Measurements from ENCODE around the gene TMC4. TPM values are rescaled to one million over a fixed set of nuclear protein-coding genes. Genes with fewer than 3 reads are reported as not detected.
"Not testable (repeated sequence)": the region's sequence is repeated elsewhere in the genome, so short reads cannot be mapped to it uniquely, and the experiment has no call there.

The TMC4 gene, protein sequence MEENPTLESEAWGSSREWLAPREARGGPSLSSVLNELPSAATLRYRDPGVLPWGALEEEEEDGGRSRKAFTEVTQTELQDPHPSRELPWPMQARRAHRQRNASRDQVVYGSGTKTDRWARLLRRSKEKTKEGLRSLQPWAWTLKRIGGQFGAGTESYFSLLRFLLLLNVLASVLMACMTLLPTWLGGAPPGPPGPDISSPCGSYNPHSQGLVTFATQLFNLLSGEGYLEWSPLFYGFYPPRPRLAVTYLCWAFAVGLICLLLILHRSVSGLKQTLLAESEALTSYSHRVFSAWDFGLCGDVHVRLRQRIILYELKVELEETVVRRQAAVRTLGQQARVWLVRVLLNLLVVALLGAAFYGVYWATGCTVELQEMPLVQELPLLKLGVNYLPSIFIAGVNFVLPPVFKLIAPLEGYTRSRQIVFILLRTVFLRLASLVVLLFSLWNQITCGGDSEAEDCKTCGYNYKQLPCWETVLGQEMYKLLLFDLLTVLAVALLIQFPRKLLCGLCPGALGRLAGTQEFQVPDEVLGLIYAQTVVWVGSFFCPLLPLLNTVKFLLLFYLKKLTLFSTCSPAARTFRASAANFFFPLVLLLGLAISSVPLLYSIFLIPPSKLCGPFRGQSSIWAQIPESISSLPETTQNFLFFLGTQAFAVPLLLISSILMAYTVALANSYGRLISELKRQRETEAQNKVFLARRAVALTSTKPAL
- total RNA-seq, result 1 to 10 TPM in 3 of 5 experiments, not detected in 2; 1.0 to 5.9 (median 1.2) TPM
- polyA plus RNA-seq, result under 1 TPM in 1 of 2 donors, not detected in 1; 0.20 TPM
- 1.1 reads per million for total RNA-seq

DNA sequence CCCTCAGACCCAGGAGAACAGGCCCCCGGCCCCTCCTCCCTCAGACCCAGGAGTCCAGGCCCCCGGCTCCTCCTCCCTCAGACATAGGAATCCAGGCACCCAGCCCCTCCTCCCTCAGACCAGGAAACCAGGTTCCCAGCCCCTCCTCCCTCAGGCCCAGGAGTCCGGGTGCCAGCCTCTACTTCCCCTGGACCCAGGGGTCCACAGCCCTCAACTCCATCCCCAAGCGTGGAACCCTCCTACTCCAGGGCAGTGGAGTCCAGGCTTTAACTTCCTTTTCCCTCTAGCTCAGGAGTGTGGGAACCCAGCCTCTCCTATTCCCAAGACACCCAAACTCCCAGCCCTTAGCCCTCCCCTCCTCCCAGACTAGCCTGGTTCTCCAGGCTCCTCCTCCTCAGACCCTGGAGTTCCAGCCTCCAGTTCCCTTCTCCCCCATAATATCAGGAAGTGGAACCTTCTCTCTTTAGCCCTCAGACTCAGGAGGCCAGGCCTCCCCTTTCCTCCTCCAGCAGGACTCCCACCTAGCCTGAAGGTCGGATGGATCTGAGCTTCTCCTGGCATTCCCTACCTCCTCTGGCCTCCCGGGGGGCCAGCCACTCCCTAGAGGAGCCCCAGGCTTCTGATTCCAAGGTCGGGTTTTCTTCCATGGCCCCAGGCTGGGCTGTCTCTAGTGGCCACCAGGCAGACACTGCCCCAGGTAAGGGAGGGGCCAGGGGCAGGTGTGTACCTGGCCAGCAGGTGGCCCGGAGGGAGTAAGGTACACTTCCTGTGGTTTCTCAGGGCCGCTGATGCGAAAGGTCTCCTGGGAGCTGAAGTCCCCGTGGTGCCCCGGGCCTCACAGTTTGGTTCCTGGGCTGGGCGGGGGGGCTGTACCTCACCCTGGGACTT is at the start of gene TMC4:
TMC4 (minus strand) TSS at position 690 of the 888 bp plus-strand sequence; CDS start at position 647, 43 bp downstream.
- intact Hi-C loops (cut with micrococcal nuclease), result no loop called here
- H3K27me3 ChIP-seq (ENCODE audit: control insufficient read depth in 2 of 2, insufficient read depth in 2 of 2, low read length in 2 of 2), result no peaks in the 10 kb centered on the region
- DNase-seq, result no peak
- Mint-ChIP-seq H3K27ac (no peak within 1 kb of the TSS), H3K36me3 (peaks cover 0 to 4% (median 0%) of the 10 kb centered on the region in 5 donors), H3K27me3 (no peaks in the 10 kb centered on the region), H3K9me3 (no peaks in the 10 kb centered on the region), H3K4me1 (peaks cover 0 to 7% (median 5%) of the 10 kb centered on the region in 7 donors), H3K4me3 (no peak within 1 kb of the TSS)
- POLR2A ChIA-PET, result interaction anchor here (1.0 to 2.4 kb wide), 5 partner anchors 14 to 28 kb away, joined by 4 to 9 read pairs (median 6); partner anchors contain the start of genes LENG1, MBOAT7, RPS9 and TSEN34
- H3K4me1 ChIP-seq (ENCODE audit: control insufficient read depth in 2 of 2, insufficient read depth in 2 of 2, low read length in 2 of 2), result peaks cover 3 to 4% of the 10 kb centered on the region in 2 donors
- no peaks in the 10 kb centered on the region for H3K9me3 ChIP-seq (ENCODE audit: control insufficient read depth in 2 of 3, low read length in 3 of 3)
- peaks cover 0 to 6% (median 0%) of the 10 kb centered on the region in 3 experiments for H3K36me3 ChIP-seq (ENCODE audit: control insufficient read depth in 2 of 3, insufficient read depth in 3 of 3, low read length in 3 of 3)
- H3K27ac ChIP-seq (ENCODE audit: low read depth, low read length), result no peak within 1 kb of the TSS
- CTCF ChIA-PET, result interaction anchor here (1.0 to 1.1 kb wide), 2 partner anchors 58 to 94 kb away, joined by 4 to 7 read pairs; no protein-coding TSS in a partner anchor
- H3K4me3 ChIP-seq (ENCODE audit: low read length), result no peak within 1 kb of the TSS
- ATAC-seq, result no peak

DNA sequence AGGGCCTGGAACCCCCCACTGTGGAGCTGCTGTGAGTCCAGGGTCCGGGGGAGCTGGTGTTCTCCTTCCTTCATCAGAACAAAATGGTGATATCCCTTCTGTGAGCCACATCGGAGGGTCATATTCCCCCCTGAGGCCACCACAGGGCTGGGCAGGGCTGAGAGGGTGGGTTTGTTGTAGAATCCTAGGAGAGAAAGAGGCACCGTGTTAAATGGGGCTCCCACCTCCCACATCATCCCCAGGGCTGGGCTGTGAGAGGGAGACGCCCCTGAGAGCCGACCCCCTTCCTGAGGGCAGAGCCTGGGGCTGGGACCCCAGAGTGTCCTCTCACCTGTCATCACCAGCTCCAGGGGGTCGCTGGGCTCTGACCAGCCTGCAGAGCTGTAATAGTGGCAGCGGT is 49.0 kb upstream of the TMC4 start:
- H3K27me3 ChIP-seq (ENCODE audit: control insufficient read depth in 2 of 2, insufficient read depth in 2 of 2, low read length in 2 of 2); H3K4me3 Mint-ChIP-seq; H3K4me1 ChIP-seq (ENCODE audit: control insufficient read depth in 2 of 2, insufficient read depth in 2 of 2, low read length in 2 of 2); H3K9me3 ChIP-seq (ENCODE audit: control insufficient read depth in 2 of 3, low read length in 3 of 3); DNase-seq; H3K36me3 Mint-ChIP-seq; H3K36me3 ChIP-seq (ENCODE audit: control insufficient read depth in 2 of 3, insufficient read depth in 3 of 3, low read length in 3 of 3); H3K4me3 ChIP-seq (ENCODE audit: low read length); H3K4me1 Mint-ChIP-seq; H3K27ac Mint-ChIP-seq; POLR2A ChIA-PET; ATAC-seq; H3K9me3 Mint-ChIP-seq; H3K27ac ChIP-seq (ENCODE audit: low read depth, low read length): not testable (repeated sequence)
- H3K27me3 Mint-ChIP-seq, result peaks cover 0 to 16% (median 1%) of the 10 kb centered on the region in 5 donors
- CTCF ChIA-PET, result interaction anchor here (0.6 kb wide), 1 partner anchor 797 kb away, joined by 3 read pairs; no protein-coding TSS in a partner anchor
- intact Hi-C loops (cut with micrococcal nuclease), result loop anchor here in 1 of 2 donors (2.0 kb wide), 1 partner anchor 23 kb away; no protein-coding TSS in a partner anchor

GRCh38 chr19:54219702-54220101 is 46.7 kb upstream of the TMC4 start:
- H3K27me3 ChIP-seq (ENCODE audit: control insufficient read depth in 2 of 2, insufficient read depth in 2 of 2, low read length in 2 of 2); CTCF ChIA-PET; H3K9me3 Mint-ChIP-seq; H3K27ac ChIP-seq (ENCODE audit: low read depth, low read length); H3K4me1 Mint-ChIP-seq; POLR2A ChIA-PET; H3K4me1 ChIP-seq (ENCODE audit: control insufficient read depth in 2 of 2, insufficient read depth in 2 of 2, low read length in 2 of 2); intact Hi-C loops (cut with micrococcal nuclease); H3K4me3 ChIP-seq (ENCODE audit: low read length); H3K9me3 ChIP-seq (ENCODE audit: control insufficient read depth in 2 of 3, low read length in 3 of 3); H3K4me3 Mint-ChIP-seq; H3K36me3 ChIP-seq (ENCODE audit: control insufficient read depth in 2 of 3, insufficient read depth in 3 of 3, low read length in 3 of 3); ATAC-seq; H3K27ac Mint-ChIP-seq; DNase-seq; H3K36me3 Mint-ChIP-seq: not testable (repeated sequence)
- H3K27me3 Mint-ChIP-seq, result peaks cover 0 to 16% (median 1%) of the 10 kb centered on the region in 5 donors

- no peak overlapping the region for H3K27ac ChIP-seq (ENCODE audit: low read depth, low read length)
- no peak overlapping the region for H3K4me3 ChIP-seq (ENCODE audit: low read length)
- Mint-ChIP-seq H3K36me3 (peaks cover 0 to 5% (median 0%) of the 10 kb centered on the region in 5 donors), H3K4me1 (peaks cover 0 to 10% (median 5%) of the 10 kb centered on the region in 7 donors), H3K9me3 (peaks cover 0 to 2% (median 0%) of the 10 kb centered on the region in 11 donors), H3K27ac (no peak overlapping the region), H3K4me3 (no peak overlapping the region), H3K27me3 (peaks cover 0 to 16% (median 1%) of the 10 kb centered on the region in 5 donors)
- POLR2A ChIA-PET, result no interaction called here
- DNase-seq (no peak), ATAC-seq (no peak)
- intact Hi-C loops (cut with micrococcal nuclease), result no loop called here
- CTCF ChIA-PET, result no interaction called here
- no peaks in the 10 kb centered on the region for H3K27me3 ChIP-seq (ENCODE audit: control insufficient read depth in 2 of 2, insufficient read depth in 2 of 2, low read length in 2 of 2)
- H3K9me3 ChIP-seq (ENCODE audit: control insufficient read depth in 2 of 3, low read length in 3 of 3), result no peaks in the 10 kb centered on the region
- H3K4me1 ChIP-seq (ENCODE audit: control insufficient read depth in 2 of 2, insufficient read depth in 2 of 2, low read length in 2 of 2), result no peaks in the 10 kb centered on the region
- H3K36me3 ChIP-seq (ENCODE audit: control insufficient read depth in 2 of 3, insufficient read depth in 3 of 3, low read length in 3 of 3), result no peaks in the 10 kb centered on the region
These were observed 46.2 kb upstream of the TMC4 start for GRCh38 chr19:54218960-54219661.

- H3K4me1 ChIP-seq (ENCODE audit: control insufficient read depth in 2 of 2, insufficient read depth in 2 of 2, low read length in 2 of 2), result no peaks in the 10 kb centered on the region
- H3K9me3 ChIP-seq (ENCODE audit: control insufficient read depth in 2 of 3, low read length in 3 of 3), result no peaks in the 10 kb centered on the region
- intact Hi-C loops (cut with micrococcal nuclease), result no loop called here
- Mint-ChIP-seq H3K4me3 (no peak overlapping the region), H3K9me3 (peaks cover 0 to 1% (median 0%) of the 10 kb centered on the region in 11 donors), H3K27ac (no peak overlapping the region), H3K27me3 (peaks cover 0 to 12% (median 1%) of the 10 kb centered on the region in 5 donors), H3K4me1 (peaks cover 0 to 8% (median 3%) of the 10 kb centered on the region in 7 donors), H3K36me3 (peaks cover 0 to 5% (median 0%) of the 10 kb centered on the region in 5 donors)
- no peaks in the 10 kb centered on the region for H3K27me3 ChIP-seq (ENCODE audit: control insufficient read depth in 2 of 2, insufficient read depth in 2 of 2, low read length in 2 of 2)
- no peaks in the 10 kb centered on the region for H3K36me3 ChIP-seq (ENCODE audit: control insufficient read depth in 2 of 3, insufficient read depth in 3 of 3, low read length in 3 of 3)
- H3K4me3 ChIP-seq (ENCODE audit: low read length), result no peak overlapping the region
- POLR2A ChIA-PET, result no interaction called here
- DNase-seq (no peak), ATAC-seq (no peak)
- CTCF ChIA-PET, result no interaction called here
- no peak overlapping the region for H3K27ac ChIP-seq (ENCODE audit: low read depth, low read length)
These were observed 45.3 kb upstream of the TMC4 start for GRCh38 chr19:54218259-54218658.
